SH-SY5Y (cell line): Measurements from ENCODE around the gene CNTN4.

ENCODE experiments used
- GATA2 ChIP-seq: IDR thresholded peaks from 2 replicates; pipeline ENCODE4 v1.6.1; 2011; ENCODE audit warnings: mild to moderate bottlenecking, low read depth, low read length
- GATA3 ChIP-seq: IDR thresholded peaks from 2 replicates; pipeline ENCODE4 v1.6.1; 2011; ENCODE audit warnings: low read depth, mild to moderate bottlenecking, low read length, moderate library complexity

Gene CNTN4

DNA sequence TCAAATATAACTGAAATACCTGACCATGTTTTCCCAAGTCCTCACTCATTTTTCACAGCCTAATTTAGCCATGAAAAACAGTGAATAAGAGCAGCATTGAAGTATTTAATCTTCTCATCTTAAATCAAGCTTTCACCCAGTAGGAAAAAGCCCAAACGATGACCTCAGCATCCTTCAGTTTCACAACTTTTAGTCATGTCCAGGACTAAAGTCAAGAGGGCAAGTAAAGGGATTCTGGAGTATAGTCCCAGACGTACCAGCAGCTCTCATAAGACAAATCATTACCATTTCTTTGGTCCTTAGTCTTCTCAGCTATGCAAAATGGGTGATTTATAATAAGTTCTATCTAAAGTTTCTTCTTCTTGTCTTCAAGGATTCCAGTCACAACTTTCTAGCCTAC, 774.2 kb downstream of the CNTN4 start:
- TF ChIP-seq GATA3 (no peak), GATA2 (no peak)

GRCh38 chr3:2873986-2874385, 775.3 kb downstream of the CNTN4 start:
- TF ChIP-seq GATA2 (no peak), GATA3 (no peak)

DNA sequence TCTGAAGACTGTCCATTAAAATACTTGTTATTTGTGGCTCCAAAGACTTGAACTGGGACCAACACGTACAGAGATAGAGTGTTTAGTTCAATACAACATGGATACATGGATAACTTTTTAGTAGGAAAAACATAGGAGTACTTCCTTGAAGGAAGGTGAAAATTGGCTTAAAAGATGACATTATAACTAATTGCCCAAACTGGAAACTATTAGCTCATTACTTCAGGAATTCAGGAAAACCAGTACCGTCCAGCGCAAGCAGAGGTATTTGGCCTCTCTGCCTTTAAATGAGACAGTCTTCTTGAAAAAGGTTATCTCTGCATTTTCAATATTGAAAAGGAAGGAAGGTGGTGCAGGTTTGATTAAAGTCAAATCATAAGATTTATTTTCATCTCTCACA, 777.0 kb downstream of the CNTN4 start:
- no peak for TF ChIP-seq GATA3
- no peak for TF ChIP-seq GATA2

GRCh38 chr3:2876362-2876761, 777.7 kb downstream of the CNTN4 start:
- TF ChIP-seq GATA3: no peak
- TF ChIP-seq GATA2: no peak

DNA sequence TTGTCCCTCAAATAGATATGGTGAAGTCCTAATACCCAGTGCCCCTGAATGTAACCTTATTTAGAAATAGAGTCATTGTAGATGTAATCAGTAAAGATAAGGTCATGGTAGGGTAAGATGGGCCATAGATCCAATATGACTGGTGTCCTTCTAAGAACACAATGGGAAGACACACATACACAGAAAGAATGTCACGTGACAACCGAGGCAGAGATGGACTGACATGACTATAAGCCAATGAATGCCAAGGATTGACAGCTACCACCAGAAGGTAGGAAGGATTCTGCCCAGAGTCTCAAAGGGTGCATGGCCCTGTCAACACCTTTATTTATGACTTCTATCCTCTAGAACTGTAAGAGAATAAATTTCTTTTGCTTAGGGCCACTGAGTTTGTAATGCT, 780.4 kb downstream of the CNTN4 start:
- TF ChIP-seq GATA3 (no peak), GATA2 (no peak)

GRCh38 chr3:2879587-2879986, 780.9 kb downstream of the CNTN4 start:
- TF ChIP-seq GATA2 (no peak), GATA3 (no peak)

GRCh38 chr3:2880218-2880756, 781.6 kb downstream of the CNTN4 start:
- TF ChIP-seq GATA3 (no peak), GATA2 (no peak)

DNA sequence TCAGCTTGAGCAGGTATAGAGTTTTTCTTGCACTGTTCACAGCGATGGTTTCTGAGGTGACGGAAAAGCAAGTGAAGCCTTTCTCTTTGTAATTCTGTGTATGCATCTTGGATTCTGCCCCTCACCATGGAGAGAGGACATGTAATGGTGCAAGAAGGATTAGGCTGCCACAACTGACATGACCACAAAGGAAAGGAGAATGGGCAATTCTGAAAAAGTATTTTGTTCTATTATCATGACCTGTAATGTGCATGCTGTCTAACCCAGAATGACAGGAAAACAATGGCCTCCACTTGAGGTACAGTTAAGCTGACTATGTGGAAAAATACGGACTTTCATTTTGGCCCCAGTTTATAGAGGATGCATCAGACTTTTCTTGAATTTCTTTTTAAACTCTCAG, 784.6 kb downstream of the CNTN4 start:
- no peak for TF ChIP-seq GATA2

DNA sequence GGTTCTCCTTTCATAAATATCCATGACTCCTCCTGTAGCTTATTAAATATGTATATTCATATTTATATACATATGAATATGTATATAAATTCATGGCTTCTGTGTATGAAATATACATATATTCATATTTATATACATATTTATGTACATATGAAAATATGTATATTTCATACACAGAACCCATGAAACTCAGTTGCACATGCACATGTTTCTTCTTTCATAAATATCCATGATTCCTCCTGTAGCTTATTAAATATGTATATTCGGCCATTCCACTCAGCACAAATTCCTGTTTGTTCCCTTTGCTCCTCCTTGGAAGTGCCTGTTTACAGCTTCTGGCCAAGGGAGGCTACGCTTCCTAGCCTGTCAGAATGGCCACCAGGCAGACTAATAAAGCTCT, 789.9 kb downstream of the CNTN4 start:
- TF ChIP-seq GATA3 (no peak), GATA2 (no peak)

DNA sequence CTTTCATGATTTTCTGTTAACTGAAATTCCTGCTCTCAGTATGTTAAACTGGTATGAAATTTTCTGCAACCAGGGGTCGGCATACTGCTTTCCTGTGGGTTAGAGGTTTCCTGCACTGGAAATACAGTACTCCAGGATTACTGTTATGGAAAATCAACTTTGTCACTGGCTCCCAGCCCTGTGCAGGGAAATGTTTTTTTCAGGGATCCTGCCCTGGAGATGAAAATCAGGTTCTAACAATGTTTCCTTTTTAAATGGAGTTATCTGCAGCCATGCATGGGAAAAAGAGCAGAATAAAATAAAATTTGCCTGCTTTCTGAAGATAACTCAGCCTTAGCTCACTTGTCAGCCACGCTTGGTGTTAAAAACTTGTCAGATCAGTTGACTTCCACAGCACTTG, 791.1 kb downstream of the CNTN4 start:
- TF ChIP-seq GATA3 (no peak), GATA2 (peak; percentile 83)

- TF ChIP-seq GATA2 (no peak), GATA3 (no peak)
Measured at GRCh38 chr3:2896308-2896939, 797.8 kb downstream of the CNTN4 start.

- TF ChIP-seq GATA2 (no peak), GATA3 (no peak)
Measured at GRCh38 chr3:2897821-2898220, 799.2 kb downstream of the CNTN4 start.

DNA sequence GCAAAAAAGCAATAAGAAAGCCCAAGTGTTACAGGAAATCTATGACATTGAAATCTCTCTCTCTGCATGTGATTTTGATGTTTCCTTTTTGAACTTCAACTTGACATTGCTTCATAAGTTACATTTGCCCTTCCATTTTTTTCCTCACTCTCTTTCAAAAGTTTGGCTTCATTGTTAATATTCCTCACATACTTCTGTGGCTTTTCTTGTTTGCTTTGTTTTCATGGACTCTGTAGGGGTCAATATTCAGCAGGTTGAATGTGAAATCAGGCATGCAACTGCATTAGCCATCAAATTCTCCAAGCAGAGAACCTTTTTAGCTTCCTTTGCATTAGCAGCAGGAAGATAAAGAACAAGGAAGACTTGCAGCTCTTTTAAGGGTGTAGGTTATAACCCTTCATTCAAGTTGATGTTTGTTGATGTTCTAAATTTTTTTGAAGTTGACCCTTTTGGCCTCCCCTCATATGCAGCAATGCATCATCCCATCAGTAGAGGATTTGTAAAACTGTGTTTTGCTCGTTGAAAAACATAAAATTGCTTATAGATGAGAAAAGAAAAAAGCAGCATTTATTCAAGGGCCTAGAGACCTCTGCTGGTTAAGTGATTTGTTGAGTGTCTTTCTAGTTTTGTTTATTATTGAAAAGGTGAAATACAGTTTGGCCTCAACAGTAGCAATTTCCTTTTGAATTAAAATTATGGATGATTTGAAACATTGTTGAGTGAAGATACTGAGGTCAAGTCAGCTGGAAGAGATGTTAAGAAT, 800.1 kb downstream of the CNTN4 start:
- TF ChIP-seq GATA3 (no peak), GATA2 (no peak)

DNA sequence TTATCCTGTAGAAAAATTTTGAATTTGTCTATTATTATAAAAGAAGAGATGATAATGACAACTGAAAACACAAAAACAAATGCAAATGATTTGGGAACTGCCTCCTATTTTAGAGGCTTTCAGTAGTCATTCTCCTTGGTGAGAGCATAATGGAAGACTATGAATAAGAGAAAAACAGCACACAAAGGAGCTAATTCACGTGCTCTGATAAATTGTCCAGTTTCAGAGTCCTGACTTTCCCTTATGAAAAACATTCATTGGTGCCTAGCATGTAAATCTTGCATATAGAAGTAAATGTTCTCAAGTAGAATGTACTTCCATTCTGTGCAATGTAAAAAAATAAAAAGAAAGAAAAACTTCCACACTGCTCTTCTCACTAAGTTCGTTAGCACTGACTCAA, 805.4 kb downstream of the CNTN4 start:
- TF ChIP-seq GATA3 (no peak), GATA2 (no peak)

DNA sequence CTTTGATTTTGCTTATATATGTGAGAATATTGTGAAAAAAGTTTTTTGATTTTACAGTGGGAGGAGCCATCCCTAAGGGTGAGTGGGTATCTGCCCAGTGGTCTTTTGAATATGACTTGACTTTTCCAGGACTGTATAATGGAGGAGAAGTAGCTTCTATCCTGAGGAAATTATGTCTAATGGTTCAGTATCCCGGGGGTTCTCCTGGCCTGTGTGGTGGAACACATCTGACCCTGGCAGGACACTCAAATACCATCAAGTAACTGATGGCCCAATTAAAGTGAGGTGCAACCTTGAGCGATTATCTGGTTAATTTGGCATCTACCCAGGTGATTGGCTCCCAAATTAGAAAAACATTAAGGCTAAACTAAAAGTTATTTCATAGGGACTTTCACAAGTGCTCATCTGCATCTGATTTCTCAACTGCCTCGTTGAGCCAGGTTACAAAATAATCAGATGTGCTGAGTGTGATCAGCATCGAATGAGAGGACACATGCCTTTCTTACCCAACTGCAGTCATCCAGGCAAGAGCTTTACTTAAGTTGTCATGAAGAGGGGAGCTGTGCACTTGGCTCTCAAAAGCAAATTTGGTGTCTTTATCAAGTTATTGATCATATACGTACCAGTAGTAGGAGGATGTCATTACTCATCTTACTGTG, 810.2 kb downstream of the CNTN4 start:
- TF ChIP-seq GATA2: no peak
- no peak for TF ChIP-seq GATA3
